Measurements from ENCODE around the gene SPATA6.

GRCh38 chr1:48472638-48473037 is 634 bp upstream of the SPATA6 start:
- TF ChIP-seq CTCF (IDR thresholded peaks at IDR 0.05; ENCODE audit: poor library complexity) (no peak), EZH2phosphoT487 (IDR thresholded peaks at IDR 0.05; ENCODE audit: low read depth, severe bottlenecking, unreplicated experiment) (no peak)
